BJ (cell line): ENCODE results near the gene AKNA. TPM values are rescaled to one million over a fixed set of nuclear protein-coding genes. Genes with fewer than 3 reads are reported as not detected.

Experiments used
- CTCF ChIA-PET: fragments of 350-600 bp; formaldehyde crosslinking; extraction: SDS; loops from one replicate; lab custom pipeline; 2021; ENCODE audit warnings: antibody characterized with exemption, inconsistent platforms; lab: Yijun Ruan, JAX
- POLR2A ChIA-PET: fragments of 300-600 bp; sonication (Branson Sonifier 250); formaldehyde crosslinking; extraction: SDS; loops from one replicate; lab custom pipeline; 2021; ENCODE audit warnings: antibody characterized with exemption; lab: Charles Lee
- DNase-seq: peaks from one replicate; pipeline ENCODE4 v3.0.0-alpha.2; 2011; ENCODE audit warnings: low read depth
- H3K27me3 ChIP-seq: 2 replicates; pipeline ENCODE4 v1.6.0; 2011; ENCODE audit warnings: low read length; ENCODE audit not compliant: control insufficient read depth, insufficient read depth
- H3K36me3 ChIP-seq: 2 replicates; pipeline ENCODE4 v1.5.1; 2011; ENCODE audit warnings: low read length; ENCODE audit not compliant: control insufficient read depth, insufficient read depth
- H3K4me3 ChIP-seq: 2 replicates; pipeline ENCODE4 v1.5.1; 2011; ENCODE audit warnings: low read depth, mild to moderate bottlenecking, control low read depth, low read length
- polyA plus RNA-seq: library from polyadenylated mRNA; depleted of rRNA; stranded (reverse); fragments of >200 nt; gene quantifications from 2 replicates; pipeline ENCODE4 v1.2.3, GENCODE V29; 2011
- TF ChIP-seq, protein P1 (sequence below): IDR thresholded peaks from 2 replicates; pipeline ENCODE4 v1.5.1; 2011; ENCODE audit warnings: low read depth, mild to moderate bottlenecking, control low read depth, inconsistent platforms, low read length, moderate library complexity; ENCODE audit not compliant: insufficient read depth

The AKNA gene
- polyA plus RNA-seq, 1 experiment, result 11.8 TPM

- TF ChIP-seq, protein P1, sequence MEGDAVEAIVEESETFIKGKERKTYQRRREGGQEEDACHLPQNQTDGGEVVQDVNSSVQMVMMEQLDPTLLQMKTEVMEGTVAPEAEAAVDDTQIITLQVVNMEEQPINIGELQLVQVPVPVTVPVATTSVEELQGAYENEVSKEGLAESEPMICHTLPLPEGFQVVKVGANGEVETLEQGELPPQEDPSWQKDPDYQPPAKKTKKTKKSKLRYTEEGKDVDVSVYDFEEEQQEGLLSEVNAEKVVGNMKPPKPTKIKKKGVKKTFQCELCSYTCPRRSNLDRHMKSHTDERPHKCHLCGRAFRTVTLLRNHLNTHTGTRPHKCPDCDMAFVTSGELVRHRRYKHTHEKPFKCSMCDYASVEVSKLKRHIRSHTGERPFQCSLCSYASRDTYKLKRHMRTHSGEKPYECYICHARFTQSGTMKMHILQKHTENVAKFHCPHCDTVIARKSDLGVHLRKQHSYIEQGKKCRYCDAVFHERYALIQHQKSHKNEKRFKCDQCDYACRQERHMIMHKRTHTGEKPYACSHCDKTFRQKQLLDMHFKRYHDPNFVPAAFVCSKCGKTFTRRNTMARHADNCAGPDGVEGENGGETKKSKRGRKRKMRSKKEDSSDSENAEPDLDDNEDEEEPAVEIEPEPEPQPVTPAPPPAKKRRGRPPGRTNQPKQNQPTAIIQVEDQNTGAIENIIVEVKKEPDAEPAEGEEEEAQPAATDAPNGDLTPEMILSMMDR, result no peak
- H3K27me3 ChIP-seq, result no peaks in the 10 kb centered on the region
- DNase-seq, result no peak
- no peak overlapping the region for H3K4me3 ChIP-seq
- H3K36me3 ChIP-seq, result peaks cover 29% of the 10 kb centered on the region
- ChIA-PET POLR2A (no interaction called here), CTCF (interaction anchor here (1.0 to 1.2 kb wide), 4 partner anchors 12 to 233 kb away, joined by 3 read pairs; partner anchors contain the start of gene KIF12)
Measured at GRCh38 chr9:114307899-114308267, 79.9 kb downstream of the AKNA start.

- CTCF ChIA-PET, result interaction anchor here (0.8 to 2.5 kb wide), 4 partner anchors 9 to 182 kb away, joined by 3 to 16 read pairs (median 6); no protein-coding TSS in a partner anchor
Measured at GRCh38 chr9:114304416-114305188, 83.2 kb downstream of the AKNA start.

DNA sequence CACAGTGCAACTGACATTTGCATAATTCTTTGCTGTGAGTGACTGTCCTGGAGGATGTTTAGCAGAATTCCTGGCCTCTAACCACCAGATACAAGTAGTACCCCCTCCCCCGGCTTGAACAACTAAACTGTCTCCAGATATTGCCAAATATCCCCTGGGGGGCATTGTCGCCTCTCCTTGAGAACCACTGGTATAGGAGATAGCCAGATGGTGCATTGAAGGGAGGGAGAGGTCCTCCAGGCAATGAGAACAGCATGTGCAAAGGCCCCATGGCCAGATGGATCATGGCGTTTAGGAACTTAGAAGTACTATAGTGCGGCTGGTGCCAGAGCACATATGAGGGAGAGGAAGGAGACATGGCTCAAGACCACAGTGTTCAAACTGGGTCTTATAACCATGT lies 83.8 kb downstream of the AKNA start:
- peaks cover 41% of the 10 kb centered on the region for H3K36me3 ChIP-seq
- DNase-seq, result no peak
- H3K27me3 ChIP-seq, result no peaks in the 10 kb centered on the region
- ChIA-PET CTCF (interaction anchor here (0.8 to 2.5 kb wide), 4 partner anchors 9 to 181 kb away, joined by 3 to 16 read pairs (median 6); no protein-coding TSS in a partner anchor), POLR2A (interaction anchor here (0.6 kb wide), 1 partner anchor 165 kb away, joined by 3 read pairs; no protein-coding TSS in a partner anchor)
- TF ChIP-seq, protein P1, result no peak
- no peak overlapping the region for H3K4me3 ChIP-seq

More at GRCh38 chr9:114304416-114305188, 83.2 kb downstream of the AKNA start:
- POLR2A ChIA-PET, result interaction anchor here (0.6 kb wide), 1 partner anchor 166 kb away, joined by 3 read pairs; no protein-coding TSS in a partner anchor
- Histone ChIP-seq H3K27me3 (no peaks in the 10 kb centered on the region), H3K4me3 (no peak overlapping the region), H3K36me3 (peaks cover 38% of the 10 kb centered on the region)
- TF ChIP-seq, protein P1, result no peak
- DNase-seq, result no peak

- no peaks in the 10 kb centered on the region for H3K27me3 ChIP-seq
- no peak for DNase-seq
- no peak overlapping the region for H3K4me3 ChIP-seq
- ChIA-PET CTCF (interaction anchor here (1.4 to 2.5 kb wide), 3 partner anchors 8 to 176 kb away, joined by 4 to 16 read pairs (median 8); no protein-coding TSS in a partner anchor), POLR2A (no interaction called here)
- TF ChIP-seq, protein P1, result no peak
- peaks cover 37% of the 10 kb centered on the region for H3K36me3 ChIP-seq
Measured at GRCh38 chr9:114303571-114303970, 84.2 kb downstream of the AKNA start.

DNA sequence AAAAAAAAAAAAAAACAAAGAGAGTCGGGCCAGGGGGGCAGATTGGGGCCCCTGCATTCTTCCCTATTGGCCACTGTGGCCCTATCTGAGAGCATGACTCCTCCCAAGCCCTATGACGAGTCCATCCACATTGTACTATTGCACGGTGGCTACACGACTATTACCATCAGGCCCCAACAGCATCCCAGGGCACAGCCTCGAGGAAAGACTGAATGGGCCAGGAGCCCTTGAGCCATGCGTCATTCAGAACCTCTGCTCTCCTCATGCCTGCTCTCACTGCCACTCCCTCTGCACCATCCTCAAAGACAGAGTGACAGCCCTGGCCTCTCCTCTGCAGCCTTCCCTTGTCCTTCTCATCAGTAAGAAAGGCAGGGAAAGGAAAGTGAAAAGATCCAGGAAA lies 85.1 kb downstream of the AKNA start:
- ChIA-PET CTCF (interaction anchor here (2.5 kb wide), 1 partner anchor 12 kb away, joined by 16 read pairs; no protein-coding TSS in a partner anchor), POLR2A (no interaction called here)
- TF ChIP-seq, protein P1, result no peak
- DNase-seq, result no peak
- Histone ChIP-seq H3K36me3 (peaks cover 34% of the 10 kb centered on the region), H3K4me3 (no peak overlapping the region), H3K27me3 (no peaks in the 10 kb centered on the region)
